ENCODE results near the gene RORB. TPM values are rescaled to one million over a fixed set of nuclear protein-coding genes. Genes with fewer than 3 reads are reported as not detected.

RORB gene
- total RNA-seq, 2 donors from 2014 or later = 0.81 to 0.85 TPM

GRCh38 chr9:74500584-74500924, 3.4 kb downstream of the RORB start:
- DNase-seq (ENCODE audit: low spot score) = no peak
- H3K9me3 ChIP-seq = no peaks in the 10 kb centered on the region
- no peaks in the 10 kb centered on the region for H3K27me3 ChIP-seq (replicated peaks; ENCODE audit: insufficient read depth)
- H3K4me1 ChIP-seq (ENCODE audit: control insufficient read depth in 1 of 2, low read depth in 2 of 2) = peaks cover 14 to 31% of the 10 kb centered on the region in 2 donors
- H3K4me3 ChIP-seq = peak overlapping the region; percentile 84
- H3K36me3 ChIP-seq = no peaks in the 10 kb centered on the region
- no peak for TF ChIP-seq CTCF (IDR thresholded peaks at IDR 0.05)
- H3K27ac ChIP-seq = no peak overlapping the region
- ATAC-seq (ENCODE audit: insufficient number of reproducible peaks, low FRiP score, low read depth) = no peak

GRCh38 chr9:74501570-74501969, 4.4 kb downstream of the RORB start:
- DNase-seq (ENCODE audit: low spot score) = no peak
- Histone ChIP-seq H3K4me3 (no peak overlapping the region), H3K9me3 (no peaks in the 10 kb centered on the region), H3K4me1 (ENCODE audit: control insufficient read depth in 1 of 2, low read depth in 2 of 2) (peaks cover 14 to 31% of the 10 kb centered on the region in 2 donors), H3K36me3 (no peaks in the 10 kb centered on the region), H3K27ac (no peak overlapping the region), H3K27me3 (replicated peaks; ENCODE audit: insufficient read depth) (no peaks in the 10 kb centered on the region)
- no peak for TF ChIP-seq CTCF (IDR thresholded peaks at IDR 0.05)
- ATAC-seq (ENCODE audit: insufficient number of reproducible peaks, low FRiP score, low read depth) = no peak

GRCh38 chr9:74503219-74503618, 6.1 kb downstream of the RORB start:
- no peaks in the 10 kb centered on the region for H3K27me3 ChIP-seq (replicated peaks; ENCODE audit: insufficient read depth)
- TF ChIP-seq CTCF (IDR thresholded peaks at IDR 0.05) = no peak
- no peak overlapping the region for H3K4me3 ChIP-seq
- peaks cover 14 to 24% of the 10 kb centered on the region in 2 donors for H3K4me1 ChIP-seq (ENCODE audit: control insufficient read depth in 1 of 2, low read depth in 2 of 2)
- no peak for DNase-seq (ENCODE audit: low spot score)
- ATAC-seq (ENCODE audit: insufficient number of reproducible peaks, low FRiP score, low read depth) = no peak
- no peaks in the 10 kb centered on the region for H3K9me3 ChIP-seq
- no peak overlapping the region for H3K27ac ChIP-seq
- H3K36me3 ChIP-seq = no peaks in the 10 kb centered on the region

GRCh38 chr9:74503666-74504065, 6.5 kb downstream of the RORB start:
- DNase-seq (ENCODE audit: low spot score) (no peak), ATAC-seq (ENCODE audit: insufficient number of reproducible peaks, low FRiP score, low read depth) (no peak)
- no peaks in the 10 kb centered on the region for H3K27me3 ChIP-seq (replicated peaks; ENCODE audit: insufficient read depth)
- no peak for TF ChIP-seq CTCF (IDR thresholded peaks at IDR 0.05)
- H3K27ac ChIP-seq = no peak overlapping the region
- H3K36me3 ChIP-seq = no peaks in the 10 kb centered on the region
- H3K4me3 ChIP-seq = no peak overlapping the region
- peaks cover 12 to 20% of the 10 kb centered on the region in 2 donors for H3K4me1 ChIP-seq (ENCODE audit: control insufficient read depth in 1 of 2, low read depth in 2 of 2)
- no peaks in the 10 kb centered on the region for H3K9me3 ChIP-seq

GRCh38 chr9:74511333-74511732, 14.2 kb downstream of the RORB start:
- no peak for ATAC-seq (ENCODE audit: insufficient number of reproducible peaks, low FRiP score, low read depth)
- Histone ChIP-seq H3K27ac (no peak overlapping the region), H3K4me1 (ENCODE audit: control insufficient read depth in 1 of 2, low read depth in 2 of 2) (no peaks in the 10 kb centered on the region), H3K27me3 (replicated peaks; ENCODE audit: insufficient read depth) (no peaks in the 10 kb centered on the region), H3K36me3 (no peaks in the 10 kb centered on the region), H3K9me3 (no peaks in the 10 kb centered on the region), H3K4me3 (no peak overlapping the region)
- no peak for DNase-seq (ENCODE audit: low spot score)
- no peak for TF ChIP-seq CTCF (IDR thresholded peaks at IDR 0.05)
